Neural progenitor cell (in vitro differentiated cells): Measurements from ENCODE around the gene RPS6KA5.

Experiments used
- EZH2 ChIP-seq: fragments of 200-600 bp; sonication (generic); IDR thresholded peaks from 2 replicates; pipeline ENCODE4 v1.6.1; 2017; ENCODE audit warnings: antibody characterized with exemption, mild to moderate bottlenecking, moderate library complexity
- EZH2phosphoT487 ChIP-seq: fragments of 200-600 bp; sonication (generic); IDR thresholded peaks from 2 replicates; pipeline ENCODE4 v1.6.1; 2017; ENCODE audit warnings: antibody characterized with exemption
- TF ChIP-seq, protein P1 (sequence below): fragments of 200-600 bp; sonication (generic); IDR thresholded peaks from 2 replicates; pipeline ENCODE4 v1.5.1; 2017; ENCODE audit warnings: antibody characterized with exemption, mild to moderate bottlenecking

DNA sequence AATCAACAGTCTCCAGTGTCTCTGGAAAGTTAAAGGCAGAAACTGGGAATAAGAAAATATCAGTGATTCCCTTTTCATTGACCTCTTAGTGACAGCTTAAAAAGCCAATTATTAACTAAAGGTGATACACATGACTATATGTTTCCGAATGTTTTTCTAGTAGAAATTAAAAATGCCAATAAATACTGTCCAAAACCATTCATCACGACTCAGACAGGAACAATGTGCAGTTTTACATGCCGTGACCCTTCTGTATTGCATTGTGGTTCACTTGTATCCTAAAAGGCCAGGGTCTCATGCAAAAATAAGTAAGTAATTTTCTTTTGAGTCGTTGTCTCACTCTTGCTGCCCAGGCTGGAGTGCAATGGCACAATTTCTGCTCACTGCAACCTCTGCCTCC, 138.3 kb downstream of the RPS6KA5 start:
- TF ChIP-seq, protein P1, sequence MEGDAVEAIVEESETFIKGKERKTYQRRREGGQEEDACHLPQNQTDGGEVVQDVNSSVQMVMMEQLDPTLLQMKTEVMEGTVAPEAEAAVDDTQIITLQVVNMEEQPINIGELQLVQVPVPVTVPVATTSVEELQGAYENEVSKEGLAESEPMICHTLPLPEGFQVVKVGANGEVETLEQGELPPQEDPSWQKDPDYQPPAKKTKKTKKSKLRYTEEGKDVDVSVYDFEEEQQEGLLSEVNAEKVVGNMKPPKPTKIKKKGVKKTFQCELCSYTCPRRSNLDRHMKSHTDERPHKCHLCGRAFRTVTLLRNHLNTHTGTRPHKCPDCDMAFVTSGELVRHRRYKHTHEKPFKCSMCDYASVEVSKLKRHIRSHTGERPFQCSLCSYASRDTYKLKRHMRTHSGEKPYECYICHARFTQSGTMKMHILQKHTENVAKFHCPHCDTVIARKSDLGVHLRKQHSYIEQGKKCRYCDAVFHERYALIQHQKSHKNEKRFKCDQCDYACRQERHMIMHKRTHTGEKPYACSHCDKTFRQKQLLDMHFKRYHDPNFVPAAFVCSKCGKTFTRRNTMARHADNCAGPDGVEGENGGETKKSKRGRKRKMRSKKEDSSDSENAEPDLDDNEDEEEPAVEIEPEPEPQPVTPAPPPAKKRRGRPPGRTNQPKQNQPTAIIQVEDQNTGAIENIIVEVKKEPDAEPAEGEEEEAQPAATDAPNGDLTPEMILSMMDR = no peak
- no peak for TF ChIP-seq EZH2phosphoT487
- no peak for TF ChIP-seq EZH2
